OCI-LY7 (cell line): Measurements from ENCODE around the gene CACNA1B. TPM values are rescaled to one million over a fixed set of nuclear protein-coding genes. Genes with fewer than 3 reads are reported as not detected.

Experiments
- BruUV-seq: library from RNA; stranded (reverse); fragments of 400-500 nt; replicated peaks from 2 replicates; lab custom pipeline; 2021; lab: Mats Ljungman, UMichigan
- CTCF ChIA-PET: fragments of 300-600 bp; sonication (Branson Sonifier 250); formaldehyde crosslinking; loops from one replicate; lab custom pipeline; 2022; ENCODE audit warnings: antibody characterized with exemption; ENCODE audit not compliant: unreplicated experiment; lab: Charles Lee
- POLR2A ChIA-PET: fragments of 300-600 bp; sonication (Branson Sonifier 250); formaldehyde crosslinking; loops from one replicate; lab custom pipeline; 2022; ENCODE audit warnings: antibody characterized with exemption; lab: Charles Lee
- DNase-seq: peaks from one replicate; pipeline ENCODE4 v3.0.0-alpha.2; 2015; ENCODE audit warnings: low spot score
- H2AFZ ChIP-seq: fragments of 200-600 bp; sonication (generic), shearing (Covaris generic); 2 replicates; pipeline ENCODE4 v1.6.1; 2014; ENCODE audit warnings: mild to moderate bottlenecking, antibody characterized with exemption, low read length, moderate library complexity
- H3K27ac ChIP-seq: fragments of 200-600 bp; sonication (generic); 2 replicates; pipeline ENCODE4 v1.5.1; 2014; ENCODE audit warnings: mixed run types, low read depth, mild to moderate bottlenecking, moderate library complexity, low read length, inconsistent platforms; ENCODE audit not compliant: poor library complexity, severe bottlenecking
- H3K36me3 ChIP-seq: fragments of 200-600 bp; sonication (generic); 2 replicates; pipeline ENCODE4 v1.6.1; 2014; ENCODE audit warnings: mild to moderate bottlenecking, antibody characterized with exemption, low read length, moderate library complexity, mixed read lengths; ENCODE audit not compliant: insufficient read depth
- H3K4me1 ChIP-seq: fragments of 200-600 bp; sonication (generic); 2 replicates; pipeline ENCODE4 v1.5.1; 2014; ENCODE audit warnings: mild to moderate bottlenecking, low read length; ENCODE audit not compliant: insufficient read depth, poor library complexity, severe bottlenecking
- H3K4me2 ChIP-seq: fragments of 200-600 bp; sonication (generic); 2 replicates; pipeline ENCODE4 v1.6.1; 2014; ENCODE audit warnings: mild to moderate bottlenecking, low read length
- H3K4me3 ChIP-seq: fragments of 200-600 bp; sonication (generic); 2 replicates; pipeline ENCODE4 v1.5.1; 2014; ENCODE audit warnings: mild to moderate bottlenecking, low read depth, low read length; ENCODE audit not compliant: poor library complexity, severe bottlenecking
- H3K79me2 ChIP-seq: fragments of 200-600 bp; sonication (generic); 2 replicates; pipeline ENCODE4 v1.6.1; 2016; ENCODE audit warnings: low read depth, mild to moderate bottlenecking, low read length, moderate library complexity, mixed read lengths; ENCODE audit not compliant: insufficient read depth
- H3K9me2 ChIP-seq: fragments of 200-600 bp; sonication (generic); 2 replicates; pipeline ENCODE4 v1.6.1; 2016; ENCODE audit warnings: mild to moderate bottlenecking, low read length, mixed read lengths; ENCODE audit not compliant: insufficient read depth
- H3K9me3 ChIP-seq: fragments of 200-600 bp; sonication (generic); 2 replicates; pipeline ENCODE4 v1.6.1; 2014; ENCODE audit warnings: mild to moderate bottlenecking, mixed run types, low read length, mixed read lengths
- H4K20me1 ChIP-seq: fragments of 200-600 bp; sonication (generic); 2 replicates; pipeline ENCODE4 v1.6.1; 2014; ENCODE audit warnings: mild to moderate bottlenecking, antibody characterized with exemption, low read length, moderate library complexity, mixed read lengths; ENCODE audit not compliant: insufficient read depth
- EZH2phosphoT487 ChIP-seq: fragments of 200-600 bp; sonication (generic); IDR thresholded peaks from 2 replicates; pipeline ENCODE4 v1.6.1; 2018; ENCODE audit warnings: low read depth, borderline replicate concordance, mild to moderate bottlenecking, mixed run types, antibody characterized with exemption, low read length, moderate library complexity, mixed read lengths
- intact Hi-C: fragments of 100-400 bp; cut with micrococcal nuclease; formaldehyde crosslinking; loops from one replicate; pipeline ENCODE4 v1.10.0; 2022; ENCODE audit not compliant: unreplicated experiment
- total RNA-seq, 2 experiments: library from RNA; depleted of rRNA in 1 of 2; stranded (reverse); fragments of >200 nt in 1 of 2; shearing (Covaris generic) in 1 of 2; gene quantifications; 2 replicates each; pipeline ENCODE4 v1.2.3, GENCODE V29; 2014 to 2022
- TF ChIP-seq, protein P1 (sequence below): fragments of 200-600 bp; sonication (generic); conservative IDR thresholded peaks from 2 replicates; pipeline ENCODE4 v1.5.1; 2014; ENCODE audit warnings: mild to moderate bottlenecking, antibody characterized with exemption, low read length, moderate library complexity, mixed read lengths

Gene CACNA1B
- total RNA-seq, 2 experiments from 2014 or later = not detected

DNA sequence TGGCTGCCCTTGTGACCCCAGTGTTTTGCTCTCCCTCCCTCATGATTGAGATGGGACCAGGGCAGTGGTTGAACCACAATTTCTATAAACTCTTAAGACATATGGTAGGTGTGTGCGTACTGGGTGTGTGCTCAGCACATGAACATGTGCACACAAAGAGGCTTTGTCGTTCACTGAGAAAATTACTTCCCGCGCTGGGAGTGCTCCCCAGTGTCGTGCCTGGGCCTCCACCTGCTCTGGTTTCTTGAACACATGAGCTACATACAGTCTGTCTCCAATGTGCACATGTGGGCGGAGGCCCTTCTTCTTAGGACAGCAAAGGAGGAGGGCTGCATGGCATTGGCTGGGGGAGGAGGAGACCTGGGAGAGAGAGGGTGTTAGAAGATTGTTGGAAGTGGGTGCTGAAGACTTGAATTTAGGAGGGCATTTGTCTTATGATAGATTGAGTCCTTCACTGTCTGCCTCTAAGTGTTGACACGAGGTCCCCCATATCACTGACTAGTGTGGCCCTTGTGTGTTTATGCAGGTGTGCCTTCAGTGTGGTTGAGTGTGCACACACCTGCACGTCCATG is 170.0 kb downstream of the CACNA1B start:
- no TSS peak for BruUV-seq
- no peaks in the 10 kb centered on the region for H3K36me3 ChIP-seq

DNA sequence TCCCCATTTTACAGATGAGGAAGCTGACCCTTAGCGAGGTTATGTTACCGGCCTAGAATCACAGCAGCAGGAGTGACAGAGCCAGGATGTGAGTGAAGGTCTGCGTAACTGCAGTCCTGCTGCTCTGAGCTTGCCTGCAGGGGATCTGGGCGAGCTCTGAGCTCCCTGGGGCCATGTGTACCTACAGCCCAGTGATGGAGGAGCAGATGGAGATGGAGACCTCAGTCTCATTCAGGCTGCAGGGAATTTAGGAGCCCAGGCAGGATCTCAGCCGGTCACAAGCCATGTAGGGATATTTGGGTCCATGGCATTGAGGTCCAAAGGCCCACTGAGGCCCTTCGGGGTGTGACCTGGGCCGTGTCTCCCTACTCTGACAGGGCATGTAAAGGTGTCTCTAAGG is 170.6 kb downstream of the CACNA1B start:
- Histone ChIP-seq H3K79me2 (no peaks in the 10 kb centered on the region), H3K27ac (no peak overlapping the region), H3K4me2 (no peak overlapping the region), H3K4me1 (no peaks in the 10 kb centered on the region), H2AFZ (no peak overlapping the region), H3K9me3 (no peaks in the 10 kb centered on the region), H4K20me1 (no peaks in the 10 kb centered on the region), H3K9me2 (no peaks in the 10 kb centered on the region), H3K36me3 (no peaks in the 10 kb centered on the region), H3K4me3 (no peak overlapping the region)
- ChIA-PET CTCF (no interaction called here), POLR2A (no interaction called here)
- DNase-seq = no peak
- no TSS peak for BruUV-seq
- intact Hi-C loops = no loop called here
- TF ChIP-seq EZH2phosphoT487 = no peak
- TF ChIP-seq, protein P1, sequence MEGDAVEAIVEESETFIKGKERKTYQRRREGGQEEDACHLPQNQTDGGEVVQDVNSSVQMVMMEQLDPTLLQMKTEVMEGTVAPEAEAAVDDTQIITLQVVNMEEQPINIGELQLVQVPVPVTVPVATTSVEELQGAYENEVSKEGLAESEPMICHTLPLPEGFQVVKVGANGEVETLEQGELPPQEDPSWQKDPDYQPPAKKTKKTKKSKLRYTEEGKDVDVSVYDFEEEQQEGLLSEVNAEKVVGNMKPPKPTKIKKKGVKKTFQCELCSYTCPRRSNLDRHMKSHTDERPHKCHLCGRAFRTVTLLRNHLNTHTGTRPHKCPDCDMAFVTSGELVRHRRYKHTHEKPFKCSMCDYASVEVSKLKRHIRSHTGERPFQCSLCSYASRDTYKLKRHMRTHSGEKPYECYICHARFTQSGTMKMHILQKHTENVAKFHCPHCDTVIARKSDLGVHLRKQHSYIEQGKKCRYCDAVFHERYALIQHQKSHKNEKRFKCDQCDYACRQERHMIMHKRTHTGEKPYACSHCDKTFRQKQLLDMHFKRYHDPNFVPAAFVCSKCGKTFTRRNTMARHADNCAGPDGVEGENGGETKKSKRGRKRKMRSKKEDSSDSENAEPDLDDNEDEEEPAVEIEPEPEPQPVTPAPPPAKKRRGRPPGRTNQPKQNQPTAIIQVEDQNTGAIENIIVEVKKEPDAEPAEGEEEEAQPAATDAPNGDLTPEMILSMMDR = no peak

More for the DNA sequence above, 170.0 kb downstream of the CACNA1B start:
- Histone ChIP-seq H3K27ac (no peak overlapping the region), H3K4me1 (no peaks in the 10 kb centered on the region), H3K79me2 (no peaks in the 10 kb centered on the region), H4K20me1 (no peaks in the 10 kb centered on the region), H3K9me2 (no peaks in the 10 kb centered on the region), H3K4me2 (no peak overlapping the region), H3K4me3 (no peak overlapping the region), H2AFZ (no peak overlapping the region), H3K9me3 (no peaks in the 10 kb centered on the region)
- POLR2A ChIA-PET = no interaction called here
- no peak for TF ChIP-seq EZH2phosphoT487
- TF ChIP-seq, protein P1 = no peak
- CTCF ChIA-PET = no interaction called here
- intact Hi-C loops = no loop called here
- DNase-seq = no peak

DNA sequence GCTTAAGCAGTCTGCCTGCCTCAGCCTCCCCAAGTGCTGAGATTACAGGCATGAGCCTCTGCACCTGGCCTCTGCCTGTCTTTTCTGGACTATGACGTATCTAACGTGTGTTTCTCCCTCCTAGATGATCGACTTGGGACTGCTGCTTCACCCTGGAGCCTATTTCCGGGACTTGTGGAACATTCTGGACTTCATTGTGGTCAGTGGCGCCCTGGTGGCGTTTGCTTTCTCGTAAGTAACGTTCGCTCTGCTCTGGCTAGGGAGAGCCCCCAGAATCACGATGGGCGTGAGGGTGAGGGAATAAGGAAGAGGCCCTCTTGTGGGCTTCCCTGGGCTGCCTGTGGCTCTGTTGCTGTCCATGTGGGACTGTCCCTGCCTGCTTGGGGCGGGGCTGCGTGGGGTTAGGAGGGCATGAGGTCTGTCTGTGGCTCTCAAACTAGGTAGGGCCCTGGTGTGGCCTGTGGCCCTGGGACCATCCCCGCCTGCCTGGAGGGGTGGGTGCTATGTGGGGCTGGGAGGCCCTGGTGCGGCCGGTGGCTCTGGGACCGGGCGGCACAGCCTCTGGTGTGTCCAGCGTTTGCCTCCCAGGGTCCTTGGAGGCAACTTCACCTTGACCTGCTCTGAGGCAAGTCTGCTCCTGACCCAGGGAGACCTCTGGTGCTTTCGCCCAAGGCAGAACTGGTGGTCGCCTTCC is 171.7 kb downstream of the CACNA1B start:
- H3K27ac ChIP-seq = no peak overlapping the region
- intact Hi-C loops = no loop called here
- H3K79me2 ChIP-seq = no peaks in the 10 kb centered on the region
- no peak overlapping the region for H3K4me2 ChIP-seq
- no peak overlapping the region for H2AFZ ChIP-seq
- no peaks in the 10 kb centered on the region for H3K9me3 ChIP-seq
- no peaks in the 10 kb centered on the region for H3K9me2 ChIP-seq
- BruUV-seq = no TSS peak
- DNase-seq = no peak
- no peaks in the 10 kb centered on the region for H3K4me1 ChIP-seq
- TF ChIP-seq EZH2phosphoT487 = no peak
- TF ChIP-seq, protein P1 = no peak
- H3K4me3 ChIP-seq = no peak overlapping the region
- POLR2A ChIA-PET = no interaction called here
- H3K36me3 ChIP-seq = no peaks in the 10 kb centered on the region
- H4K20me1 ChIP-seq = no peaks in the 10 kb centered on the region
- CTCF ChIA-PET = no interaction called here
